HG03060 (cell line): ENCODE results near the gene NUFIP1.

Experiments used
- ATAC-seq: cut with Tn5 transposase; IDR thresholded peaks from one replicate; pipeline ENCODE4 v1.9.1; 2021; ENCODE audit warnings: low read depth, moderate number of reproducible peaks; ENCODE audit not compliant: unreplicated experiment

The NUFIP1 gene

GRCh38 chr13:44894001-44894770 is 95.1 kb downstream of the NUFIP1 start:
- ATAC-seq, result no peak
